Fibroblast of skin of left biceps (primary cell): ENCODE measurements around the gene RUNX1.
A peak's percentile ranks its signal among the peaks of the same experiment; 100 is the strongest.
"Not testable (repeated sequence)": the region's sequence is repeated elsewhere in the genome, so short reads cannot be mapped to it uniquely, and the experiment has no call there.

ENCODE experiments used
- DNase-seq, 2 experiments: peaks; one replicate each; pipeline ENCODE4 v3.0.0-alpha.2; 2013; ENCODE audit warnings: low read depth in 2 of 2

Gene RUNX1

GRCh38 chr21:35016517-35017188 lies 32.4 kb downstream of the RUNX1 start:
- no peak for DNase-seq

- no peak for DNase-seq
These were observed 33.0 kb downstream of the RUNX1 start for GRCh38 chr21:35016071-35016470.

- DNase-seq, result no peak
These were observed 33.6 kb downstream of the RUNX1 start for GRCh38 chr21:35015435-35016024.

GRCh38 chr21:35014302-35015041 lies 34.6 kb downstream of the RUNX1 start:
- DNase-seq, result no peak

- no peak for DNase-seq
These were observed 37.4 kb downstream of the RUNX1 start for GRCh38 chr21:35011681-35012080.

GRCh38 chr21:35010447-35010846 lies 38.7 kb downstream of the RUNX1 start:
- no peak for DNase-seq

GRCh38 chr21:35007348-35007747 lies 41.8 kb downstream of the RUNX1 start:
- no peak for DNase-seq

GRCh38 chr21:35006771-35007170 lies 42.3 kb downstream of the RUNX1 start:
- DNase-seq, result no peak

- DNase-seq, result no peak
These were observed 42.9 kb downstream of the RUNX1 start for GRCh38 chr21:35006248-35006647.

GRCh38 chr21:35005560-35006224 lies 43.4 kb downstream of the RUNX1 start:
- no peak for DNase-seq

- DNase-seq, result no peak
These were observed 44.0 kb downstream of the RUNX1 start for GRCh38 chr21:35005077-35005476.

GRCh38 chr21:35004314-35004713 lies 44.8 kb downstream of the RUNX1 start:
- no peak for DNase-seq

- peak; percentile 73 to 82 for DNase-seq
These were observed 46.0 kb downstream of the RUNX1 start for GRCh38 chr21:35002879-35003722.

- DNase-seq, result no peak
These were observed 49.6 kb downstream of the RUNX1 start for GRCh38 chr21:34999397-34999941.

GRCh38 chr21:34998176-34998575 lies 50.9 kb downstream of the RUNX1 start:
- DNase-seq, result no peak

- no peak for DNase-seq
These were observed 51.8 kb downstream of the RUNX1 start for GRCh38 chr21:34997294-34997693.

- DNase-seq, result peak; percentile 83 to 87
These were observed 52.6 kb downstream of the RUNX1 start for GRCh38 chr21:34996304-34997101.

- no peak for DNase-seq
These were observed 53.2 kb downstream of the RUNX1 start for GRCh38 chr21:34995979-34996303.

GRCh38 chr21:34994766-34995631 lies 54.1 kb downstream of the RUNX1 start:
- DNase-seq, result no peak

GRCh38 chr21:34993521-34993921 lies 55.6 kb downstream of the RUNX1 start:
- DNase-seq, result not testable (repeated sequence)
